GM18951 (cell line): ENCODE results near the gene OR2T10.
"Not testable (repeated sequence)": the region's sequence is repeated elsewhere in the genome, so short reads cannot be mapped to it uniquely, and the experiment has no call there.

Source experiments
- POLR2A ChIP-seq: IDR thresholded peaks from 4 replicates; pipeline ENCODE4 v1.6.1; 2011; ENCODE audit warnings: mild to moderate bottlenecking; ENCODE audit not compliant: insufficient read length, insufficient read depth; ENCODE audit errors: extremely low read depth
- in situ Hi-C: fragments of 300-500 bp; cut with MboI; formaldehyde crosslinking; loops from one replicate; pipeline ENCODE4 v1.12.0; 2022; ENCODE audit warnings: low sequenced_read_pairs, mixed read lengths, inconsistent platforms; ENCODE audit not compliant: unreplicated experiment

The OR2T10 gene, protein sequence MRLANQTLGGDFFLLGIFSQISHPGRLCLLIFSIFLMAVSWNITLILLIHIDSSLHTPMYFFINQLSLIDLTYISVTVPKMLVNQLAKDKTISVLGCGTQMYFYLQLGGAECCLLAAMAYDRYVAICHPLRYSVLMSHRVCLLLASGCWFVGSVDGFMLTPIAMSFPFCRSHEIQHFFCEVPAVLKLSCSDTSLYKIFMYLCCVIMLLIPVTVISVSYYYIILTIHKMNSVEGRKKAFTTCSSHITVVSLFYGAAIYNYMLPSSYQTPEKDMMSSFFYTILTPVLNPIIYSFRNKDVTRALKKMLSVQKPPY

DNA sequence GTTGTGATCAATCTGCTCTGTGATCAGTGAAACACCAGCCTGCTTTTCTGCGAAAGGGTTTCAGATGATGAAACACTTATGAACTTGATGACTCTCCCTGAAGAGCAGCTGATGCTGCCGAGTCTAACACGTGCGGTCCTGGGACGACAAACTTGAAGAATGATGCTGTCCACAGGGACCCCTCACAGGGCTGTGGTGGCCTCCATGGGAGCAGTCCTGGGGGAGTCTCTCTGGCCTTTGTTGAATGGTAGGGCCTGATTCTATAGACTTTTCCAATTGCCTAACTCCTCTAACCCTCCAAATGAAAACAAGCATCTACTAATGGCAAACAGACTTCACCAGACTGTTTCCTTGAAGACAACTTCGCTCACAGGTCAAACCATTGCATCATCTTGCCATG, at the start of gene OR2T10:
Gene OR2T10 (minus strand): TSS at position 112 of the 400 bp plus-strand sequence. CDS start 3,932 bp downstream, outside the sequence.
- in situ Hi-C loops, result no loop called here
- TF ChIP-seq POLR2A, result no peak

DNA sequence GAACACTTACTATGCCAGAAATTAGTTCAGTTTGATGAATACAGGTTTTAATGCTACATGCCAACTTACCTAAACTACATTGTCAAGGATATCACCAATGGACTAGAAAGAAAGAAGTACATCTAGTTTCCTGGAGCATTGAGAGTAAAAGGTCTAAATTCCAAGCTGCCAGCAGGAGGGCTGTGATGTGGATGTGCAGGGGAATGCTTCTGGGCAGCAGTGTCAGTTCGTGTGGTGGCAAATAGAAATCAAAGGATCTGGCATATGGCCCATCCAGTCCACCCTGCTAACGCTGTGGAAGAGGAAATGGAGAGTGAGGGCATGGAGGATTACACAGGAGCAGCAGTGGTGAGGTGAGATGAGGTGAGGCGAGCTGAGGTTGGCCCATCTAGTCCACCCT, 47.7 kb upstream of the OR2T10 start, which contains the start of gene OR2T35:
Gene OR2T35 (minus strand): TSS at position 101 of the 400 bp plus-strand sequence. CDS start 6,020 bp downstream, outside the sequence.
- in situ Hi-C loops, result loop anchor here (5.0 kb wide), 1 partner anchor 203 kb away; no protein-coding TSS in a partner anchor

DNA sequence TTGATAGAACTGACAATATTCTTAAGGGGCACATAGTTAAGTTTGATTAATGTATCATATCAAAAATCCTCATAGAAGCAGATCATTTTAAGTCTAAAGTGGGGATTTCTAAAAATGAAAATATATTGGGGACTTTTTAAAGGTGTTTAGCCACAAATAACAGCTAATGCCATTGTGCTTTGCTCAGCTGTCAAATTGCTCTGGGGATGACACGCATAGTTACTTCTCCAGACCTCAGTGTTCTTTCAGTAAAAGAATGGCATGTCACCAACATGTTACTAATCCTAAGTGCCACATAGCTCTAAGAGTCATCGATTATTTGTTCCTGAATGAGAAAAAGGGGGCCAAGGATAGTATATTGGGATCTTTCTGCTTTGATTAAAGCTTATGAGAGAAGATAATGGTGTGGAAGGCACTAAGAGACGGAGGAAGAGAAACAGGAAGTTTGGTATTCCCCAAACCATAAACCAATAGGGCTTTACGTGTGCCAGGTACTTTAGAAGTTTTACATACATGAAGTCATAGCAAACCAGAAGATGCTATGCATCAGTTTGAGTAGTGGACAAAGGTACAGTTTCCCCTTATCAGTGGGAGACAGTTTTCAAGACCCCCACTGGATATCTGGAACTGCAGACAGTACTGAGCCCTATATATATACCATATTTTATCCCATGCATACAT, 45.6 kb upstream of the OR2T10 start:
- in situ Hi-C loops, result not testable (repeated sequence)

DNA sequence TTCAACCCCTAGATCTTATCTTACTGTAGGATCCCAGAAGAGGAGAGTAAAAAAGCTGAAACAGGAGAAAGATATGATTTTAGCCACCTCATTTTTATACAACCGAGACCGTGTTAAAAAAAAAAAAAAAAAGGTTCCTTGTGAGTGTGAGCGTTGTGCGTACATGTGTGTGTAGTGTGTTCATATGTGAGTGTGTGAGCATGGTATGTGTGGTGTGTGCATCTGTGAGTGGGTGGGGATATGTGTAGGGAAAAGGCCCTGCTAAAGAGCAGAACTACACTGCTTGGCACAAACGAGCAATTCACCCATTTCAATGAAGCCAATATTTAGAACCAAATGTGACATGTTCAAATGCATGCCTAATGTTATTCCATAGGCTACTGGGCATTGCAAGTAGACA, 44.1 kb upstream of the OR2T10 start:
- in situ Hi-C loops, result not testable (repeated sequence)

DNA sequence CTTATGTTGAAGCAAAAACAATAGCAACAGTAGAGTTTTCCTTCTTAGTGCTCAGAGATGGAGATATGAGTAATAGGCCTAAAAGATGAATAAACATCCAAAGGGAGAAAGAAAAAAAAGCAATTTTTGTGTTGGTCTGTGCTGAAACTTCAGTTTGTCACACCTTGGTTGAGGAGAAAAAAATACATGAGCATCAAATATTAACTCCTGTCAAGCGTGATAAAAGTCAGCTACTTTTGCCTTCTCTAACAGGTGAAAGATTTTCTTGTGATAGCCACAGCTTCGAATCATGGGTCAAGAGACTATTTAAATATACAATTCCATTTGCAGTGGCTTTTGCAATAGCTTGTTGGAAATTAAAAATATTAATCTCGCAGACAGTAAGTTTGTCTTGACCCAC, 43.4 kb upstream of the OR2T10 start:
- in situ Hi-C loops, result not testable (repeated sequence)

DNA sequence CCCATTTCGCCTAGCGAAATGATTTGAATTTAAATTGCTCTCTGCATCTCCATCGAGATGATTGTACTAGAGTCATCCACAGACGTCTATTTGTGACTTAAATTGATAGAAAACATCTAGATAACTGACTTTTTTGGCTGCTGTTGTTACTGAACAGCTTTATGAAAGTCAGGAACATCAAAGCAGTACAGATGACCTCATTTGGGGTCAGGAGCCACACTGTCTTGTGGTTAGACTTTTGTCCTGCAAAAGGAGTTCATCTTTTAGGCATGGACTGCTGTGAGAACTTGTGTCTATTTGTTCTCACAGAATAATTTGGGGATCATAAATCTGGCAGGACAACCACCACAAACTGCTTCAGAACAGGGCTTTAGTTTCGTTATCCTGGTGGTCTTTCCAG, 42.2 kb upstream of the OR2T10 start:
- in situ Hi-C loops, result not testable (repeated sequence)

DNA sequence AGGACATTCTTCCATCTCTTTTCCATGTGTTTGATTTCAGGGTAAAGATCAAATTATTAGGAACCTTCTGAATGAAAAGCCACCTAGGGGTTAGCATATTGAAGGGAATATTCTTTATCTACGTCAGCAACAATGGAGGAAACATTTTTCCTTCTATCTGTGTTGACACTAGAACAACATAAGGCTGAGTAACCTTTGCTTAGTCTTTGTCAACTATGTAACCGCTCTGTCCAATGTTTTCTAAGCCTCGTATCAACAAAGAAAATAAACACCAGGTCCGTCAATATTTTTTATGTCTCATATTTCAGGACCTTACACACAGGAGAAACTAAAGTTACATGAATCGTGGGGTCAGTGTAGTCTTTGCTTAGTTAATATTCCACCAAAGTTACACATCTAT, 39.1 kb upstream of the OR2T10 start:
- in situ Hi-C loops, result not testable (repeated sequence)

DNA sequence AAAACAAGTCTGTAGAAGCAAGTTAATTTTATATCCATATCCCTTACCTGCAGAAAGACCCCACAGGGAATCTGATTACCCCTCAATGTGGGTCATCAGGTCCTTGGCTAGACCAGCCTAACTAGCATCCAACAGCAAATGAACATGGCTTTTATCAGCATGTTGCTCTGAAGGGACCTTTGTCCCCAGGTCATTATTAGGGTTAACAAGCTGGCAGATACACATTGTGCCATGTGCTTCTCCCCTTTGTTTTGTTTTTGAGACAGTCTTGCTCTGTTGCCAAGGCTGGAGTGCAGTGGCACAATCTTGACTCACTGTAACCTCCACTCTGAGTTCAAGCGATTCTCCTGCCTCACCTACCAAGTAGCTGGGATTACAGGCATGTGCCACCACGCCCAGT, 37.5 kb upstream of the OR2T10 start, which contains the start of gene OR2T11:
Gene OR2T11 (minus strand): TSS at position 101 of the 400 bp plus-strand sequence. CDS start 7,963 bp downstream, outside the sequence.
- in situ Hi-C loops, result not testable (repeated sequence)

DNA sequence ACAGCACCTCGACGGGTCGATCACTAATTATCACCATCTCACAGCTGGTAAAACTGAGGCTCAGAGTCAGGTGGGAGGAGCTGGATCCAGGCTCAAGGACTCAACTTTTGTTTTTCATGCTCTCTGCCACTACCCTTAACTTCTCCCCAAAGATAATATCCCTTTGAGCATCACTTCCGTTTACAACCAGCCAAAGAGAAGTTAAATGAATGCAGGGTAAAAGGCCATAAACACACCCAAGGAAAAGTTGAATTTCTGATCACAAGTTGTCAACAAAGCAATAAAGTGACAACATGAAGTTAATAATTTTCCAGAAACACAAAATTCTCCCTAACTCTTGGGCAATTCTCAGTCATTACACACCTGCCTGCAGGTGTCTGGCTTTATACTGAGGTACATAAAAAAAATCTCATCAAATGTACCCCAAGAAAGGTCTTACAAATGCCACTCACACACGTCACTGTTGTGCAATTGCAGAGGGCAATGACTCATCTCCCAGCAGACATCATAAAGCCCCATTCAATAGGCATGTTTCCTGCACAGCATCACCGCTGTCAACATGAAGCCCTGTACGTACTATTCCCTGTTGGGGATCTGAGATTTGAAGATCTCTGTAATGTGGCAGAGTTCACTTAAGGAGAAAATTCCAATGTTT, 34.0 kb upstream of the OR2T10 start:
- TF ChIP-seq POLR2A, result no peak
- in situ Hi-C loops, result no loop called here

DNA sequence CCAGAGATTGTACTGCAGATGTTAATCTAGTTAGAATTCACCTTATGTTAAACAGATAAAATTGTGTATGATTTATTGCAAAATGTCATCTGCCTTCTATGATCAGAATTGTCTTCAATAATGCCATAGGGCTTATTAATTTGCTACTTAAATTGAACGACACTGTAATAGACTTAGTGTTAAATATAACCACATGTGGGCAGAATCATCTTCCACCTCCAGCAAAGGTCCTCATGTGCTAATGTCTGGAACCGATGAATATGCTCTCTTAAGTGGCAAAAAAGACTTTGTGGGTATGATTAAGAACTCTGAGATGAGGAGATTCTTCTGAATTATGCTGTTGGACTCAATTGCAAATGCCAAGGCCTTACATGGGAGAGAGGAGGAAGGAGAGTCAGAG, 33.1 kb upstream of the OR2T10 start:
- no peak for TF ChIP-seq POLR2A
- in situ Hi-C loops, result no loop called here

DNA sequence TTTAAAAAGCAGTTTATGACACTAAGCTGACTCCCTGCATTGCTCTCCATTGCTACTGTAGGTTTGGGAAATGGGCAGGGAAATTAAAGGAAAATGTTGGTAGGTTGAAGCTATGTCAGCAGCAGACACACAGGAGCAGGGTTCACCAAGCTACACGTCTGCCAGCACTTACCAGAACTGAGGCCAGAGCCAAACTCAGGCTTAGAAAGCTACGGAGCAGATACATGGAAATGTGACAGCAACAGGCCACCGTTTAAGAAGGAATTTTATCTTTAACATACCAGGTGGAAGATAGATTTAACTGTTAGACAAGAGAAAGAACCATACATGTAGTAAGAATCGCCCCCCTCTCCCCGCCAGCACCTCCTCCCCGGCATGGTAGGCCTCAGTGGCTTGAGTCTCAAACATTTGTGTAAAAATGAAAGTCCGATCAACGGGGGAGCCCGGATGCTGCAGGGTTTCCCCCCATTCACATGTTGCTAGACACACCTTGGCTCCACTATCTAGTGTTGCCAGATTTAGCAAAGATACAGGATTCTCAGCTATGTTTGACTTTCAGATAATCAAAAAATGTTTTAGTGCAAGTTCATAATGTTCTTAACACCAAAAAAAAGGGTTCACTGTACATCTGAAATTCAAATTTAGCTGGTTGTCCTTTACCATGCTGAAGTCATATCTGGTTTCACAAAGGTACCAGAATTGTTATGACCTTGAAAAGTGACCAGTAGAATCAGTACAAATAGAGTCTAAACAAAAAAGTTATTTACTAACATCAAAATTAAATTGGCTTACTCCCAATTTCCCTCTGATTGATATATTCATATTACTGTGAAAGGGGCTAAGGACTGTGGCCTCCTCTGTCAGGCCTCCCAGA, 30.7 kb upstream of the OR2T10 start:
- in situ Hi-C loops, result no loop called here
- TF ChIP-seq POLR2A, result no peak

DNA sequence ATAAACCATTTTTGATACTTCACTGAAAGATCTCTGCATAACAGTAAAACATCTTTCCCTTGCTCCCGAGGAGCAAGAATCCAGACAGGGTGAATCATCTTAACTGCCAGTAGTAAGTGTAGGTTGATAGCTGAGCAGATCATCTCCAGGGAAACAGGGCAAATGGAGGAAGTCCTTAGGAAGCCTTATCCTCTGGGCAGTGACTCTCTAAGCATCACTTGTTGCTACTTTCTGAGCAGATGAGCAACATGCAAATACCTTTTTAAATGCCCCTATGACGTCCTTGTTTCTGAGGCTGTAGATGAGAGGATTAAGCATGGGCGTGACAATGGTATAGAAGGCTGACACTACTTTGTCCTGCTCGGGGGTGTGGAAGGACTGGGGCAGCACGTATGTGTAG, 28.5 kb upstream of the OR2T10 start:
- in situ Hi-C loops, result no loop called here
- TF ChIP-seq POLR2A, result no peak

DNA sequence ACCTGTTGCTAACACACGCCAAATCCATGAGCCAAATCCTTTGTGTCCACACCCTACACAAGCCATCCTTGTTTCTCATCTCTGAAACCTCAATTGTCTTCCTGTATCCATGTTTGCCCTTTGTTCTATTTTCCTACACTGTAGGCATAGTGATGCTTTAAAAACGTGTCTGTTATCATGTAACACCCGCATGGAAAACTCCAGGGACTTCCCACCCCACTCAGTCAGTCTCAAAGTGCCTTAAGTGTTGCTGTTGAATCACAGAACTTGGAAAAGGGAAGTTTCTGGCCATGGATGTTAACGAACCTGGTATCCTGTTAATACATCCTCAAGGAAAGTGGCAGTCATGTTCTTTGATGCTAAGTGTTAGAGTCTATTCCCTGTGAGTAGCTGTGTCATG, 27.7 kb upstream of the OR2T10 start:
- in situ Hi-C loops, result no loop called here
- TF ChIP-seq POLR2A, result no peak

DNA sequence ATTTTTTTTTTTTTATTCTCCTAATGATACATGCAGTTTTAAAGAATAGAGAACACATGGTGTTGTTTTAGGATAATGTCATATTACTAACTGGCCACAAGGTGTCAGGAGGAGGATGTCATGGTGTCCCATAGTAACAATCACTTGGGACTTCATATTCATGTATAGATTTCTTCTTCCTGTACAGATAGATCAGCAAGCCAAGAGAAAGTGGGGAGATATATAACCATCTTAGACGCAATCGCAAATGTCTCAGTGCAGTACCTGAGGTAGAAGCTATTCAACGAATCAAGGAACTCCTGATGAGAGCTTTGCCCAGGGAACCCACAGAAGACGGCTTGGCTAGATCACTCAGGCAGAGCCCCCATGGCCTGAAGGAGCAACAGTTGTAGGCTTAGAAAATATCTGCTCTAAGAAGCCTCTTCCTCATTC, 25.1 kb upstream of the OR2T10 start:
- TF ChIP-seq POLR2A, result no peak
- in situ Hi-C loops, result no loop called here
